DMS53 treated with DMSO at 0.1 percent for 48 hours (cell line): ENCODE data around the gene ZFP36L1.

Experiments
- DNase-seq: peaks from one replicate; lab custom pipeline; 2025; ENCODE audit not compliant: unreplicated experiment; lab: John Stamatoyannopoulos, UW

ZFP36L1 gene

DNA sequence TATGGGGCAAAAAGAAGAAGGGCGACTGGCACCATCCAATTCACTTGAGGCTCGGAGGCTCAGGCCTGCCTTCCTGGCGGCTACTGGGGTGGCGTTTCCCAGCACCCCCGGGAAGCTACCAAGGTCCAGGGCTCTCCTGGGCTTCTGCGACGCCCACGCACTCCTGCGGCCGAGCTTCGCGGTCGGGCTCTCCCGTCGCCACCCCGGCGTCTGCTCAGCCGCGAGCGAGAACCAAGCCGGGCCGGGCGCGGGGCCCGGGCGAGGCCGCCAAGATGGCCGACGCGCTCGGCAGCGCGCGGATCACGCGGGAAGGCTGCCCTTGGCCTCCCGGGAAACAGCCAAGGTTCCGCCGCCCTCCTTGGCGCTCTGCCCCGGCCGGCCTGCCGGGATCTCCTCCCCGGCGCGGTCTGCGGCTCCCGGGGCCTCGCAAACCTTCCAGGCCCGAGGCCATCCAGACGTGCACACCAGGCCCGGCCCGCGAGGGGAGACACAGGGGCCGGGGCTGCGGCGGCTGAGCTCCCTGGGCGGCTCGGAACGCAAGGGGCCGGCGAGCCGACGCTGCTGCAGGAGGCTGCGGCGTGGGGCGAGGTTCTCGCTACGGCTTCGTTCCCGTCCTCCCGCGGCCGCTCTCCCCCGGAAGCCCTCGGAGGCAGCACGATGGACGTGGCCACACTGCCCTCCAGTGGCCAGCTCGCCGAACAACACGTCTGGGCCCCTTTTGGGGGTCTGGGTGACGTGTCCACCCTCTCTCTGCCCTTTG, 23.5 kb upstream of the ZFP36L1 start:
- DNase-seq, result peak; percentile 56

DNA sequence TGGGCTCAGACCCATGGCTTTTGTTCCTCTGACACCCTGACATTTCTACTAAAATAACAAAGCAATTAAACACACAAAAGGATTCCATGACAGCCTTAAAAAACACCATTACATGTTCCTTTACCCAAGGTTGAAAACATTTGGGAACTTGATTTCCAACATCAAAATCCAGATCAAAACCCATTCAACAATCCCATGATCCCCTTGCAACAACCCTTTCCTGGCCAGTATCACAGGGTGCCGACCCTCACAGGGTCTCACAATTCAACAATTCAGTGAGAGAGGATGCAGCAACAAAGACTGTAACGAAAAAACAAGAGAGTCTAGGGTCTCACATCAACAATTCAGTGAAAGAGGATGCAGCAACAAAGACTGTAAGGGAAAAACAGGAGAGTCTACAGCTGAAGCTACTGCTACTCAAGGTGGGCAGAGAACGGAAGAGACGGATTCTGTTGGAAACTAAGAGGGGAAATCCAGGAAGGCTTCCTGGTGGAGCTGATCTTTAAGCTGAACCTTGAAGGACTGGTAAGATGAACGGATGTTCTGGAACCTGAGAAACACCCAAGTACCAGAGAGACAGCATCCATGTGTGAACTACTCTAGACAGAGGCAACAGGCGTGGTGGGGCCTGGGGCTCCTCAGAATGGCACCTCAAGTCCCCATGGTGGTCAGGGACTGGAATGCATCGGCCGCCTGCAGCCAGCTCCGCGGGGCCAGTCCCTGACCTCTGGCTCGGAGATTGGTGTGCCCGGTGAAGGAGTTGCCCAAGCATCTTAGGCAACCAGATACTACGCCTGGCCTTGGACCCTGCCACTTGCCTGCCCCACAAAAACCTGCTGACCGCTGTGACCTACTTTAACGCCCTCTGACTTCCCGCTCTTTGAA, 22.7 kb upstream of the ZFP36L1 start:
- DNase-seq, result no peak

DNA sequence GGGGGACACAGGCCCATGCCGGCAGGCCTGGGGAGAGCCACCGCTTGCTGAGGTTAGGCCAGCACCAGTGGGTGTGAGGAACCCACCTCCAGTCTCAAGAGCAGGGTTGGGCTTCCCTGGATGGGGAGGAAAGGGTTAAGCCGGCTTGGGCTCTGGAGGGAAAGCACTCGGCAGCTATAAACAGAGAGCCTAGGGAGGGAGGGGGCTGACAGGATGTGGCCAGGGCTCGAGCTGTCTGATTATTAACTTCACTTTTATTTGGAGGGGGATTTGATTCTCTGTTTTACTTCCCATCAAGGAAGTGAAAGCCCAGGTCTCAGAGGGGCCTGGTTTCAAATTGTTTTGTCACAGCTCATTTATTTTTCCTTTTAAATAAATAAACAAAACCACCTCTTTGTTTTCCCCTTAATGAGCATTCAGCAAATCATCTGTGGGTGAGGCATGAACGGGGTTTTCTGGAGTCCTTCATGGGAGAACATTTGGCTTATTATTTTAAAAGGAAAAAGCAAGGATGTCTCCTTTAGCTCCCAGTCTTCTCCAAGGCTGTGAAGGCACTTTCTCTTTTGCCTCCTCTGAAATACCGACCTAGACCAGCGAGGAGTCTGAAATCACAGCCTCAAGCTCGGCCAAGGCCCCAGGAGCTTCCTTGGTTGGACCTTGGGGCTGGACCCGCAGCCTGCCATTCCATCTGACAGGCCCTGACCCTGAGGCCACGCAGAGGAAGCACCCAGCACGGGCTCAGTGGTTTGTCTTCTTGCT, 21.9 kb upstream of the ZFP36L1 start:
- DNase-seq, result peak; percentile 17

DNA sequence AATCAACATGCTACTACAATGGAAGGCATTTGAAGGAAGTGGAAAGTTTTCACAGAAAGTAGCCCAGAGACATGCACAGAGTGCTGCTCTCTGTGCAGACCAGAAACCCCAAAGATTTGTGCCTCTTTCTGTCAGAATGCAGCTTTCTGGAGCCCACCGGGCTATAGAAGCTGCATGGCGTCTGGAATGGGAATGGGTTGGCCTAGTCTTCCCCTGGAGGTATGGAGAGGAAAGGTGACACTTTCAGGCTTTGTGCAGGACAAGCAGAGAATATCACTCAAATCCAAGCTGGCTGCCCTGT, 21.3 kb upstream of the ZFP36L1 start:
- DNase-seq, result no peak

DNA sequence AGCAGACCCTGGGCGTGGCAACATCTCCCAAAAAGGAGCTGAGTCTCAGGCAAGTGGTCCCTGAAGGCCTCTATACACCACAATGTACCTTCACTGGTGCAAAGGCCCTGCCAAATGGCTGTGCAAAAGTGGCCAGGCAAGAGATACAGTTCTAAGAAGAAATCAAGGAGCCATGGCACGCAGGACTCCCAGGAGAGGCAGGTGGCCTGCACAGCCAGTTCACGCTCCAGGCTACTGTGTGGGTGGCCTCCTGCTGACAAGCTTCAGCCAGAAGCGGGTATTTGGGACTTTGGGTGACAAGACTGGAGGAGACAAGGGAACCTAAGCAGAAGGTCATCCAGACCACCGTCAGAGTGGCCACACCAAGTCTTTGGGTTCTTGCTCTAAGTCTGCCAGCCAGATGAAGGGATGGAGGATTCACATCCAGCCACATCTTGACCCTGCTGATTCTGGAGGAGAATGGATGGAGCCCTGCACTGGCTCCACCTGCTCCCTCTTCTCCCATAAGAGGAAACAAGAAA, 20.5 kb upstream of the ZFP36L1 start:
- DNase-seq, result no peak

DNA sequence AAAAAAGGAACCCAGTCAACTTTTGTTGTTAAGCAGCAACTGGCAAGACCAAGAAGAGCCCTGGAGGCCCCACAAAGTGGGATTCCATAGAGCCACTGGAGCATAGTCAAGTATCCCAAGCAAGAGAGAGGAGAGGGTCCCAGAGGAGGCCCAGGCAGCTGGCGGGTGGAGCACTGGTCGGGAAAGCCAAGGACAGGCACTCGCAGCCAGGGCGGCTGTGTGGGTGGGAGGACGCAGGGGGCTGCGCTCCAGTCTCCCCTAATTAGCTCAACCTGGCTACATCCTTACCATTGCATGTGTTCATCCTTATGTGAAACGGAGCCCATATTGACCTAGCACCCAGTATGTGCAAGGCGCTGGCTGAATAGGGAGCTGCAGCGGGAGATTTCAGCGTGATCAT, 18.3 kb upstream of the ZFP36L1 start:
- DNase-seq, result no peak

DNA sequence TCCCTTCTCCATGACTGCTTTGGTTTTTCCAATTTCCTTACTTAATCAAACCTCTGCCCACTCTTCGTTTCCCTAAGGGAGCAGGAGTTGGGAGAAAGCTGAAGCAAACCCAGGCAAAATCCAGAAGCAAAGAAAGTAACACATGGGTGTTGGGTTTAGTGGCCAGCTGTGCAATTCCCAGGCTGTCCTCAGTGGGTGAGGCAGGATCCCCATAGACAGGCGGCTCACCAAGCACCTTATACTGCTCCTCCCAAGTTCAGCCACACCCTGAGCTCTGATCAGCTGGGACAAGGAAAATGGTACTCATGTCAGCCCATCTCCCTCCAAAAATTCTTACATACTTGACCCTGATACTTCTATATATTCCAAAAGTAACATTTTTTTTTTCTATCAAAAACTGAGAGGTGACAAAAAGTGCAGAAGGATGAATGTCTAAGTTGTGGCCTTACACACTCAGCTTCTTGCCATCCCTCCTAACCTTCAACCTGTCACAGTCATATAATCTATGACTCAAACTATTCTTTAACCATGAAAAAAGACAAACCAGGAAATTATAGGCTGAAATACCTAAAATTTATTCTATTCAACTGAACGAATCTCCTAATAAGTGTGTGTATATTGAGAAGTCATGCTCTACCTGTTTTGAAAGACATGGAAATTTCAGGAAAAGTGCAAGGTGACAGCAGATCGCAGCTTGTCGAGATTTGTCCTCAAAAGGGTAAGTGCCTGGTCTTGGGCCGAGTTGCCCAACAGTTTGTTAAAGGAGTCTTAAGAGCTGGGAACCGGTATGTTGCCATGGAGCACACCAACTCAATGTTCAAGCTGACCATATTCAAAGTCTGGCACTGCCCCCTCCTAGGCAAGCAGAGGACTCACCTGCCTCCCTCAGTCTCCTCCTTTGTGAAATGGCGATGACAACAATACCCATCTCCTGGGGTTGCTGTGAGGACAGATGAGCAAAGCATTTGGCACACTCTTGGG, 17.6 kb upstream of the ZFP36L1 start:
- DNase-seq, result no peak

DNA sequence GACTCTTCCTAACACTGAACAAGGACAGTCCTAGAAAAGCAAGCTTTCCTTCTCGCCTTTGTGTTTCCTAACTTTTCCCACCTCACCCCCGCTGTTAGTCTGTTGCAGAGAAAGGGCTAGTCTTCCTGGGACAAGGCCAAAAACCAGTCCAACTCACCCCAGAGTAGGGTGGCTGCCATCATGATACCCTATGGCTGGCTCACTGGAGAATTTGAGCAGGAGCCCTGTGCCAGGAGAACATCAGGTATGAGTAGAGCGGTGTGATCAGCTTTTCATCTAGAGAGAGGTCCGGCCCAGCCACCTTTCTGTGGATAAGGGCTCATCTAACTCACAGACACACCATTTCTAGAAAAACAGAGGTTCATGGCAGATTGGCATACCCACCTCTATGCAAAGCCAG, 16.7 kb upstream of the ZFP36L1 start:
- DNase-seq, result no peak

DNA sequence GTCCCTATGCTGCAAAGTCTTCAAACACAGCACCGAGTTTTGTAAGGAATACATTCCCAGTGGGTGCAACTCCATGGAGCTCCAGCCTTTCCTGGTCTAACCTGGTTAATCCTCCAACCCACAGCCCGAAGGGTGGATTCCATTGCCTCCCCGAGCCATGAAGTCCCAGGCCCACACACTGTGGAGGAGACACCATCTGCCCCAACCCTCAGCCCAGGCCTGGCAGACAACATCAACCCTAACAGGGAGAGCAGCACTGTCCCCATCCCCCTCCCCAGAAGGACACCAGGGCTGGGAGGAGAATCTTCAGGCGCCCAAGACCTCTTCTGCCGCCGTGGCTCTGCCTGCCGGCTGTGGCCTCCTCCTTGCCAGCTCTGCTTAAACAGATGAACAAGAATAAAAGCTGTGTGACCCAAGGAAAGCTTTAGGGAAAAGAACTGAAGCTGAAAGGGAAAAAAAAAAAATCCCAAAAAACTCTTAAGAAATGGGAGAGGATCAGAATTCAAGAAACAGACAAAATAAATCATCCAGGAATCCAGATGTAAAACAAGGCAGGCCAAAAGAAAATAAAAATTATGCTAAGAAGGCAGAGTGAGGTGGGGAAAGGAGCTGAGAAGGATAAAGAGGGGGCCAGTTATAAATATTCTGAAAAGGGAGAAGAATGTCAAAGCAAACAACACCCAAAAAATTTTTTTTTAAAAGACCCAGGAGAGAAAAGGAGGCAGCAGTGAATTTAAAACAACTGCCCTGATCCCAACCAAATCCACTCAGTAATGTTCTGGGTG, 16.0 kb upstream of the ZFP36L1 start:
- DNase-seq, result no peak

DNA sequence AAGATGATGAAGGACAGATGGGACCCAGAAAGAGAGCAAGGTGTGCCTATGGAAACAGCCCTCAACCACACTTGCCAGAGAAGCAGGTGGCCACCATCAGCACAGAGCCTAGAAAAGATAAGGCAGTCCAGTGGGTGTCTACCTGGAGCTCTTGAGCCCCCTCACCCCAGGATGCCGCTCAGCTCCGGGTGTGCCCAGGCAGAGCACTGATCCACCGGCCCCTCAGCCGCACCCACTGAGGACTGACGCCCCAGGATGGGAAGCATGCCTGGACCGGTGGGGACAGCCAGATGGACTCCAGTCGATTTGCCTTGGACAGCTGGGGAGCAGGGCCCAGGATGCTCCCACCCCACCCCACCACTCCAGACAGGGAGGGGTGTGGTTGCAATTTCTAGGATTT, 15.1 kb upstream of the ZFP36L1 start:
- DNase-seq, result no peak

DNA sequence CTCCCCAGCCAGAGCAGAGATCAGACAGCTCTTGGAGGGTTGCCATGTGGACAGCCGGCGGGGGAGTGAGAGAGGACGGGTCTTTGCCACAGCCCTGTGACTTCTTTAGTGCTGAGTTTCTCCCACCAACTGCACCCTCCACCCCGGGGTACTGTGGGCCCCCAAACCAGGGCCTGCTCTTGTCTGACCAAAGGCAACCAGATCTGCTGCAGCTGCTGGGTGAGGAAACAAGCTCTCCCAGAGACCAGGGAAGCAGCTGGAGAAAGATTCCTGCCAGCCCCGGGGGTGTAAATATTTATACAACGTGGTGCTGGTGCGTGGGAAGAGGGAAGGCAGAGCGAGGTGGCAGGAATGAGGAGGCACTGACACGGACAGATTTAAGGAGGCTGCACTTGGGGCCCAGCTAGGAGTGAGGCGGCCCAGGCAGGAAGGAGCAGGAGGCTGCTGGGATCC, 14.3 kb upstream of the ZFP36L1 start:
- peak; percentile 58 for DNase-seq

DNA sequence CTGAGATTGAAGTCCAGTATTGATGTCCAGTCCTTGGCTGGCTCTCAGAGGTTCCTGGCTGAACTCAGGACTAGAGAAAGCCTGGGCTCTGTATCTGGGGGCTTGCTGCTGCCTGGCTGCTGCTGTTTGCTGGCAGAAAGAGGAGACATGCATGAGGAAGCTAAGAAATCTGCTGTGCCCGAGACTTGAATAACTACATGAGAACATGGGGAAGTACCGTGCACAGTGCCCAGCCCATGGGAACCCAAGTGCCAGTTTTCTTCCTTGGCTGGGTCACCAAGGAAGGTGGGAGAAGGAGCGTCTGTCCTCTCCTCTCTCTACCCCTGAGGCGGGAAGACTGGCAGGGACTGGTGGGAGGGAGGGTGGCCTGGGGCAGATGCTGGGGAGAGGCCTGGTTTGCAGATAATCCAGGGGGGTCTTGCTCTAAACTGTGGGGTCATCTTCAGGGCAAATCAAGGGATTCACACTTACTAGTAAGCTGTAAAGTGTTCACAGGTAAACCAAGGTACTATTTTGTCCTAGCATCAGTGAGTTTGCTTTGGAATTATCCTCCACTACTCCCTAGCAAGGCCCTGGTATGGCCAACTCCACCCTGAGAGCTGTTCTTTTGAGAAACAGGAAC, 13.8 kb upstream of the ZFP36L1 start:
- DNase-seq, result no peak

DNA sequence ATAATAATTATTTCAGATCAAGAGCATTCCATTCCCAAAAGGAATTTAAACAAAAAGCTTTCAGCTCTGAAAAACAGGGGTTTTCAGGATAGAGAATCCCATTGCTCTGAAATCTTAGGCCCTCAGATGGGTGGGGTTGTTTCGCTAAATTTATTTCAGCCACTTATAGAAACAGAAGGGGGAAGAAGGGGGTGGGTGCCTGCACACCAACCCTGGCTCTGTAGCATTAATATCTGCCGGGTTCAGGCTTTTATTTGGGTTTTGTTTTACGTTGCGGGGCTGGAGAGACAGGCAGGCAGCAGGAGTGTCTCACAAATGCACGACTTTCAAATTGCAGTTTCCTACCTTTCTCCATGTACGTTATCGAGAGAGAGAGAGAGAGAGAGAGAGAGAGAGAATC, 12.5 kb upstream of the ZFP36L1 start:
- no peak for DNase-seq

DNA sequence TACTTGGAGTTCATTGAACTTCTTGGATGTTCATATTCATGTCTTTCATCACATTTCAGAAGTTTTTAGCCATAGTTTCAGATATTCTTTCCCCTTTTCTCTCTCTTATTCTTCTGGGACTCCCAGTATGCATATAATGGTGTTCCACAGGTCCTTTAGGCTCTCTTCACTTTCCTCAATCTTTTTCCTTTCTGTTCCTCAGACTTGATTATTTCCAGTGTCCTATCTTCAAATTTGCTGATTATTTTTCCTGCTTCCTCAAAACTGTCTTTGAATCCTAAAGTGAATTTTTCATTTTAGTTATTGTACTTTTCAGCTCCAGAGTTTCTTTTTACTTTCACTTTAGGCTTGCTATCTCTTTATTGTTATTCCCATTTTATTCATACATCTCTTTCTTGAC, 8.8 kb upstream of the ZFP36L1 start:
- DNase-seq, result no peak

DNA sequence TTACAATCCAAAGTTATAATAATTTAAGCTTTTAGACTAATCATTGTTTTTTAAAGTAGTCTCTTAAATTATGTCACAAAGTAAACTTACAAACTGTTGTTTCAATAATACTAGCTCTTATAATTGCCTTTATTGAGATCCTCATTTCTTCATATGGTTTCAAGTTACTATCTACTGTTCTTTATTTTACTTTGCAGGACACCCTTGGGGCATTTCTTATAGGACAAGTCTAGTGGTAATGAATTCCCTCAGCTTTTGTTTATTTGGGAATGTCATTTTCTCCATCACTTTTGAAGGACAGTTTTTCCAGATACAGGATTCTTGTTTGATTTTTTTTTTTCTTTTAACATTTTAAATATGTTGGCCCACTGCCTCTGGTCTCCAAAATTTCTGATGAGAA, 8.1 kb upstream of the ZFP36L1 start:
- no peak for DNase-seq

DNA sequence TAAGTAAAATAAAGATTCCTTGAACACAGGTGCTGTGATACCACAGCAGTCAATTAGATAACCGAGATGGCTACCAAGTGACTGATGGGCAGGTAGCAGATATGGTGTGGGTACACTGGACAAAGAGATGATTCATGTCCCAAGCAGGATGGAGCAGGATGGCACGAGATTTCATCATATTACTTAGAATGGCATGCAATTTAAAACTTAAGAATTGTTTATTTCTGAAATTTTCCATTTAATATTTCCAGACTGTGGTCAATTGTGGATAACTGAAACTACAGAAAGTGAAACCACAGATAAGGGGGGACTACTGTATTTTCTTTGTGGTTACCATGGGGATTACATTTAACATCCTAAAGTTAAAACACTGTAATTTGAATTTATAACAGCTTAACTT, 7.5 kb upstream of the ZFP36L1 start:
- DNase-seq, result no peak

DNA sequence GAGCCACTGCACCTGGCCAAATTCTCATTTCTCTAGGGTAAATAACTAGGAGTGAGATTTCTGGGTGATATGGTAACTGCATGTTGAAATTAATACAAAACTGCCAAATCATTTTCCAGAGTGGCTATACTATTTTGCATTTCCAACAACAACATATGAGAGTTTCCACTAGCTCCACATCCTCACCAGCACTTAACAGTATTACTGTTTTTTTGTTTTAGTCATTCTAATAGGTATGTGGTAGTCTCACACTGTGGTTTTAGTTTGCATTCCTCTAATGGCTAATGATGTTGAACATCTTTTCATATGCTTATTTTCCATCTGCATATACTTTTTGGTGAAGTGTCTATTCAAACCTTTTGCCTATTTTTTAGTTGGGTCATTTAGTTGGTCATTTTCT, 5.8 kb upstream of the ZFP36L1 start:
- no peak for DNase-seq

DNA sequence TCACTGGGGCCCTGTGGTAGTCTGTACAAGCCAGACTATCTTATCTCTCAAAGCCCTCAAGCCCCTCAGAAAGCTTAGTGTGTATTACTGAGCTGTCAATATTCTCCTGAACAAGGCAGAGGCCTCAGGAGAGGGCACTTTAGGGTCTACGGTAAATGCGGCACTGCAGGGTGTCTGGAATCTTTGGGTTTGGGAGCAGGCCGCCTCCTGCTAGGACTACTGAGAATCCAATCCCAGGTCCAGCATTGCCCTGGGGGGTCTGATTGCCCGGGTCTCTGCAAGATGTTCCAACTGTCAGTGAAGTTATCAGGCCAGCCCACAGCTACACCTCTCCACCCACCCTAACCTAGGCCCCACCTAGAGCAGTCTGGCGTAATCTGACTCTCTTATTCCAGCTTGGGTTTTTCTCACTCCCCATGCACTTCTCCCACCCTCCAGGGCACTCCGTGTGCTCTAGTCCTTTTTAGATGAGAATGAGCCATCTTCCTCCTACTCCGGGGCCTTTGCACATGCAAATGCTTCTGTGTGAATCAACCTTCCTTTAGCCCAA, 4.3 kb upstream of the ZFP36L1 start:
- DNase-seq, result no peak
